HCT116 (cell line): ENCODE results near the gene RELCH. TPM values are rescaled to one million over a fixed set of nuclear protein-coding genes. Genes with fewer than 3 reads are reported as not detected.

Experiments used
- ATAC-seq: fragments of 200-7000 bp; cut with Tn5 transposase; 2 replicates; pipeline ENCODE4 v1.9.1; 2020; ENCODE audit warnings: mild to moderate bottlenecking, moderate library complexity
- BruUV-seq: library from RNA; stranded (reverse); fragments of 400-500 nt; replicated peaks from 2 replicates; lab custom pipeline; 2021; lab: Mats Ljungman, UMichigan
- CTCF ChIA-PET: fragments of 300-600 bp; sonication (Branson Sonifier 250); formaldehyde crosslinking; loops from one replicate; lab custom pipeline; 2021; ENCODE audit warnings: antibody characterized with exemption; lab: Charles Lee
- POLR2A ChIA-PET: fragments of 300-600, 350-600 bp; sonication (Branson Sonifier 250); formaldehyde crosslinking; loops from one replicate; lab custom pipeline; 2021; ENCODE audit warnings: antibody characterized with exemption; lab: Charles Lee
- RAD21 ChIA-PET, 2 experiments: fragments of 300-600 bp; sonication (Branson Sonifier 250); formaldehyde crosslinking; loops; one replicate each; lab custom pipeline; 2023; ENCODE audit warnings: low total read pairs in 2 of 2; ENCODE audit not compliant: uncharacterized antibody in 2 of 2, unreplicated experiment in 2 of 2, low non-redundant PET in 1 of 2; lab: Charles Lee
- DNase-seq: peaks from one replicate; pipeline ENCODE4 v3.0.0-alpha.2; 2010; ENCODE audit warnings: low read depth, low spot score
- H2AFZ ChIP-seq: fragments of 200-600 bp; shearing (Covaris generic), sonication (generic); 2 replicates; pipeline ENCODE4 v1.6.1; 2017; ENCODE audit warnings: low read depth, mixed run types, mixed read lengths, antibody characterized with exemption, low read length; ENCODE audit not compliant: poor library complexity, severe bottlenecking
- H3K27ac ChIP-seq: 2 replicates; pipeline ENCODE4 v1.5.1; 2012; ENCODE audit warnings: low read depth, low read length
- H3K27me3 ChIP-seq: fragments of 200-600 bp; sonication (generic); 2 replicates; pipeline ENCODE4 v1.6.1; 2016; ENCODE audit warnings: mixed run types, low read length, mixed read lengths; ENCODE audit not compliant: insufficient read depth
- H3K36me3 ChIP-seq, 2 experiments: fragments of 200-500 bp in 1 of 2; fragments of 200-600 bp in 1 of 2; sonication (Bioruptor generic) in 1 of 2; sonication (generic) in 1 of 2; 2 replicates each; pipeline versions ENCODE4 v1.5.1 to v1.6.1; 2014 to 2016; ENCODE audit warnings: low read length in 2 of 2, inconsistent platforms in 1 of 2, mixed read lengths in 1 of 2, mixed run types in 1 of 2; ENCODE audit not compliant: insufficient read depth in 2 of 2, control insufficient read depth in 1 of 2
- H3K4me1 ChIP-seq, 2 experiments: fragments of 200-600 bp in 1 of 2; sonication (generic) in 1 of 2; 2 replicates each; pipeline versions ENCODE4 v1.5.1 to v1.6.1; 2012 to 2017; ENCODE audit warnings: low read length in 2 of 2, inconsistent platforms in 1 of 2, mild to moderate bottlenecking in 1 of 2, mixed read lengths in 1 of 2, mixed run types in 1 of 2, moderate library complexity in 1 of 2; ENCODE audit not compliant: insufficient read depth in 2 of 2, control insufficient read depth in 1 of 2
- H3K4me2 ChIP-seq: fragments of 200-600 bp; sonication (generic); 2 replicates; pipeline ENCODE4 v1.6.1; 2017; ENCODE audit warnings: mixed run types, low read length, mixed read lengths
- H3K4me3 ChIP-seq, 2 experiments: fragments of 200-600 bp in 1 of 2; sonication (generic) in 1 of 2; replicated peaks in 1 of 2; 2 replicates each; pipeline ENCODE4 v1.5.1; 2011 to 2016; ENCODE audit warnings: low read length in 2 of 2, control low read depth in 1 of 2, low read depth in 1 of 2, mild to moderate bottlenecking in 1 of 2, mixed read lengths in 1 of 2, mixed run types in 1 of 2
- H3K79me2 ChIP-seq: fragments of 200-600 bp; sonication (generic); 2 replicates; pipeline ENCODE4 v1.6.1; 2017; ENCODE audit warnings: mild to moderate bottlenecking, mixed run types, low read length, moderate library complexity, mixed read lengths; ENCODE audit not compliant: insufficient read depth
- H3K9ac ChIP-seq: fragments of 200-600 bp; sonication (generic); 2 replicates; pipeline ENCODE4 v1.6.1; 2016; ENCODE audit warnings: low read length, mixed read lengths
- H3K9me2 ChIP-seq: fragments of 200-600 bp; sonication (generic), shearing (Covaris generic); 2 replicates; pipeline ENCODE4 v1.6.1; 2017; ENCODE audit warnings: mixed run types, mild to moderate bottlenecking, moderate library complexity; ENCODE audit not compliant: insufficient read depth
- H3K9me3 ChIP-seq, 2 experiments: fragments of 200-500 bp in 1 of 2; fragments of 200-600 bp in 1 of 2; sonication (Bioruptor generic) in 1 of 2; sonication (generic) in 1 of 2; 2 replicates each; pipeline ENCODE4 v1.6.1; 2014 to 2017; ENCODE audit warnings: low read length in 2 of 2, mixed read lengths in 2 of 2, inconsistent platforms in 1 of 2, low read depth in 1 of 2, mild to moderate bottlenecking in 1 of 2, mixed run types in 1 of 2, moderate library complexity in 1 of 2; ENCODE audit not compliant: control insufficient read depth in 1 of 2, insufficient read depth in 1 of 2
- H4K20me1 ChIP-seq: fragments of 200-600 bp; sonication (generic), shearing (Covaris generic); 2 replicates; pipeline ENCODE4 v1.6.1; 2017; ENCODE audit warnings: mixed run types, mild to moderate bottlenecking, moderate library complexity; ENCODE audit not compliant: insufficient read depth
- CBX3 ChIP-seq: IDR thresholded peaks from 2 replicates; pipeline ENCODE4 v1.6.1; 2012; ENCODE audit warnings: low read depth
- CEBPB ChIP-seq: IDR thresholded peaks from 2 replicates; pipeline ENCODE4 v1.6.1; 2012; ENCODE audit warnings: low read depth
- CTCF ChIP-seq, 3 experiments: fragments of 200-600 bp in 1 of 3; sonication (generic) in 1 of 3; IDR thresholded peaks in 2 of 3; conservative IDR thresholded peaks in 1 of 3; 2 replicates each; pipeline ENCODE4 v1.5.1; 2012 to 2017; ENCODE audit warnings: low read depth in 2 of 3, low read length in 2 of 3, antibody characterized with exemption in 1 of 3, borderline replicate concordance in 1 of 3, control low read depth in 1 of 3, mild to moderate bottlenecking in 1 of 3, mixed read lengths in 1 of 3, mixed run types in 1 of 3, moderate library complexity in 1 of 3; ENCODE audit not compliant: insufficient read depth in 1 of 3
- EGR1 ChIP-seq: IDR thresholded peaks from 2 replicates; pipeline ENCODE4 v1.6.1; 2012; ENCODE audit warnings: low read depth
- JUND ChIP-seq: IDR thresholded peaks from 2 replicates; pipeline ENCODE4 v1.6.1; 2012
- POLR2A ChIP-seq: IDR thresholded peaks from 2 replicates; pipeline ENCODE4 v1.7.0; 2011; ENCODE audit warnings: borderline replicate concordance; ENCODE audit not compliant: insufficient read depth, insufficient read length; ENCODE audit errors: extremely low read depth
- RAD21 ChIP-seq: IDR thresholded peaks from 2 replicates; pipeline ENCODE4 v1.6.1; 2012; ENCODE audit warnings: low read depth, mild to moderate bottlenecking
- SRF ChIP-seq: IDR thresholded peaks from 2 replicates; pipeline ENCODE4 v1.6.1; 2012; ENCODE audit warnings: low read depth
- YY1 ChIP-seq: IDR thresholded peaks from 2 replicates; pipeline ENCODE4 v1.6.1; 2011; ENCODE audit warnings: low read length, low read depth, moderate library complexity, mild to moderate bottlenecking; ENCODE audit not compliant: insufficient replicate concordance; ENCODE audit errors: extremely low read depth
- intact Hi-C: fragments of 100-400 bp; cut with micrococcal nuclease; formaldehyde crosslinking; loops from 2 replicates; pipeline ENCODE4 v1.10.0; 2022
- total RNA-seq: library from RNA; stranded (reverse); gene quantifications from one replicate; pipeline ENCODE4 v1.2.1, GENCODE V29; 2021; ENCODE audit not compliant: unreplicated experiment
- TF ChIP-seq, protein P1 (sequence below): IDR thresholded peaks from 2 replicates; pipeline ENCODE4 v1.6.1; 2012; ENCODE audit warnings: low read depth

Gene RELCH
- total RNA-seq, 1 experiment from 2014 or later = 17.4 TPM

GRCh38 chr18:62182220-62182619, 4.8 kb upstream of the RELCH start:
- no peaks in the 10 kb centered on the region for H4K20me1 ChIP-seq
- H3K4me2 ChIP-seq = no peak overlapping the region
- CTCF ChIA-PET = no interaction called here
- RAD21 ChIA-PET = no interaction called here
- TF ChIP-seq SRF = no peak
- TF ChIP-seq CEBPB = no peak
- peak; percentile 23; the same call in 1 of the 2 replicates for TF ChIP-seq RAD21
- TF ChIP-seq POLR2A = no peak
- TF ChIP-seq JUND = no peak
- TF ChIP-seq EGR1 = no peak
- no peaks in the 10 kb centered on the region for H3K9me3 ChIP-seq
- H3K4me1 ChIP-seq = peaks cover 0 to 7% of the 10 kb centered on the region in 2 experiments; a peak in 2 of 4 replicates
- POLR2A ChIA-PET = no interaction called here
- no TSS peak for BruUV-seq
- no peaks in the 10 kb centered on the region for H3K9me2 ChIP-seq
- no peaks in the 10 kb centered on the region for H3K36me3 ChIP-seq
- H2AFZ ChIP-seq = no peak overlapping the region
- no peaks in the 10 kb centered on the region for H3K27me3 ChIP-seq
- H3K4me3 ChIP-seq = no peak overlapping the region
- DNase-seq (no peak), ATAC-seq (no peak)
- H3K9ac ChIP-seq = no peak overlapping the region
- H3K27ac ChIP-seq = no peak overlapping the region
- intact Hi-C loops = loop anchor here (2.0 to 10.0 kb wide), 2 partner anchors 801 to 1183 kb away; partner anchors contain the start of gene KDSR
- peaks cover 17% of the 10 kb centered on the region for H3K79me2 ChIP-seq

- intact Hi-C loops = loop anchor here (1.0 to 10.0 kb wide), 5 partner anchors 66 to 1181 kb away; partner anchors contain the start of gene KDSR
- peak; percentile 55 for DNase-seq
- Histone ChIP-seq H4K20me1 (no peaks in the 10 kb centered on the region), H3K9me3 (no peaks in the 10 kb centered on the region), H3K27me3 (no peaks in the 10 kb centered on the region), H3K9ac (no peak overlapping the region), H3K4me3 (no peak overlapping the region), H3K4me2 (no peak overlapping the region), H3K36me3 (no peaks in the 10 kb centered on the region), H3K27ac (no peak overlapping the region), H3K9me2 (no peaks in the 10 kb centered on the region), H3K4me1 (peaks cover 4 to 13% of the 10 kb centered on the region in 2 experiments; a peak in 3 of 4 replicates), H3K79me2 (peaks cover 31% of the 10 kb centered on the region), H2AFZ (no peak overlapping the region)
- ChIA-PET POLR2A (no interaction called here), CTCF (no interaction called here), RAD21 (interaction anchor here in 1 of 2 experiments (1.0 kb wide), 1 partner anchor 67 kb away, joined by 3 read pairs; no protein-coding TSS in a partner anchor)
- ATAC-seq = no peak
- no TSS peak for BruUV-seq
- TF ChIP-seq, protein P1, sequence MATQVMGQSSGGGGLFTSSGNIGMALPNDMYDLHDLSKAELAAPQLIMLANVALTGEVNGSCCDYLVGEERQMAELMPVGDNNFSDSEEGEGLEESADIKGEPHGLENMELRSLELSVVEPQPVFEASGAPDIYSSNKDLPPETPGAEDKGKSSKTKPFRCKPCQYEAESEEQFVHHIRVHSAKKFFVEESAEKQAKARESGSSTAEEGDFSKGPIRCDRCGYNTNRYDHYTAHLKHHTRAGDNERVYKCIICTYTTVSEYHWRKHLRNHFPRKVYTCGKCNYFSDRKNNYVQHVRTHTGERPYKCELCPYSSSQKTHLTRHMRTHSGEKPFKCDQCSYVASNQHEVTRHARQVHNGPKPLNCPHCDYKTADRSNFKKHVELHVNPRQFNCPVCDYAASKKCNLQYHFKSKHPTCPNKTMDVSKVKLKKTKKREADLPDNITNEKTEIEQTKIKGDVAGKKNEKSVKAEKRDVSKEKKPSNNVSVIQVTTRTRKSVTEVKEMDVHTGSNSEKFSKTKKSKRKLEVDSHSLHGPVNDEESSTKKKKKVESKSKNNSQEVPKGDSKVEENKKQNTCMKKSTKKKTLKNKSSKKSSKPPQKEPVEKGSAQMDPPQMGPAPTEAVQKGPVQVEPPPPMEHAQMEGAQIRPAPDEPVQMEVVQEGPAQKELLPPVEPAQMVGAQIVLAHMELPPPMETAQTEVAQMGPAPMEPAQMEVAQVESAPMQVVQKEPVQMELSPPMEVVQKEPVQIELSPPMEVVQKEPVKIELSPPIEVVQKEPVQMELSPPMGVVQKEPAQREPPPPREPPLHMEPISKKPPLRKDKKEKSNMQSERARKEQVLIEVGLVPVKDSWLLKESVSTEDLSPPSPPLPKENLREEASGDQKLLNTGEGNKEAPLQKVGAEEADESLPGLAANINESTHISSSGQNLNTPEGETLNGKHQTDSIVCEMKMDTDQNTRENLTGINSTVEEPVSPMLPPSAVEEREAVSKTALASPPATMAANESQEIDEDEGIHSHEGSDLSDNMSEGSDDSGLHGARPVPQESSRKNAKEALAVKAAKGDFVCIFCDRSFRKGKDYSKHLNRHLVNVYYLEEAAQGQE = no peak
- TF ChIP-seq CBX3 (no peak), CTCF (IDR thresholded peaks at IDR 0.05 in 2 of 3, conservative IDR thresholded peaks at IDR 0.05 in 1 of 3; ENCODE audit: borderline replicate concordance in 1 of 3, insufficient read depth in 1 of 3, low read depth in 2 of 3, low read length in 2 of 3) (peak; percentile 78 to 90 (median 82)), YY1 (no peak), RAD21 (peak; percentile 83)
Observed at GRCh38 chr18:62183578-62184195, 3.4 kb upstream of the RELCH start.
